Thoracic aorta (tissue), 2 donors: ENCODE measurements around the gene MYOM3. TPM values are rescaled to one million over a fixed set of nuclear protein-coding genes. Genes with fewer than 3 reads are reported as not detected.

Experiments used
- ATAC-seq: fragments of 150-250 bp; one replicate; pipeline ENCODE4 v1.8.0; 2017; ENCODE audit warnings: low read depth; ENCODE audit not compliant: insufficient number of reproducible peaks, low FRiP score
- DNase-seq: peaks from one replicate; pipeline ENCODE4 v3.0.0-alpha.2; 2020; ENCODE audit warnings: low spot score
- H3K27ac ChIP-seq, 2 donors: fragments of 200-600 bp; sonication (generic); 1 replicate in 1 of 2; 2 replicates in 1 of 2; pipeline ENCODE4 v1.5.1; 2016; ENCODE audit warnings: mild to moderate bottlenecking in 2 of 2, moderate library complexity in 2 of 2
- H3K27me3 ChIP-seq: fragments of 200-600 bp; sonication (generic); replicated peaks from 2 replicates; pipeline ENCODE4 v1.6.0; 2016; ENCODE audit warnings: mild to moderate bottlenecking; ENCODE audit not compliant: insufficient read depth
- H3K36me3 ChIP-seq: fragments of 200-600 bp; sonication (generic); one replicate; pipeline ENCODE4 v1.5.1; 2016
- H3K4me1 ChIP-seq, 2 donors: fragments of 200-600 bp; sonication (generic); 1 replicate in 1 of 2; 2 replicates in 1 of 2; pipeline versions ENCODE4 v1.5.1 to v1.6.0; 2016; ENCODE audit warnings: low read depth in 2 of 2, mild to moderate bottlenecking in 1 of 2; ENCODE audit not compliant: control insufficient read depth in 1 of 2
- H3K4me3 ChIP-seq: fragments of 200-600 bp; sonication (generic); 2 replicates; pipeline ENCODE4 v1.5.1; 2016; ENCODE audit warnings: mild to moderate bottlenecking
- H3K9me3 ChIP-seq: fragments of 200-600 bp; sonication (generic); 2 replicates; pipeline ENCODE4 v1.5.1; 2016
- total RNA-seq, 2 donors: library from RNA; depleted of rRNA; stranded (reverse); fragments of >200 nt; gene quantifications; one replicate each; pipeline versions ENCODE4 v1.1.0 to v1.2.3, GENCODE V29; 2016
- TF ChIP-seq, protein P1 (sequence below): fragments of 200-600 bp; sonication (generic); IDR thresholded peaks from one replicate; pipeline ENCODE4 v1.5.1; 2019; ENCODE audit warnings: antibody characterized with exemption

MYOM3 gene
- total RNA-seq, 2 donors from 2014 or later: 1.5 to 1.6 TPM

DNA sequence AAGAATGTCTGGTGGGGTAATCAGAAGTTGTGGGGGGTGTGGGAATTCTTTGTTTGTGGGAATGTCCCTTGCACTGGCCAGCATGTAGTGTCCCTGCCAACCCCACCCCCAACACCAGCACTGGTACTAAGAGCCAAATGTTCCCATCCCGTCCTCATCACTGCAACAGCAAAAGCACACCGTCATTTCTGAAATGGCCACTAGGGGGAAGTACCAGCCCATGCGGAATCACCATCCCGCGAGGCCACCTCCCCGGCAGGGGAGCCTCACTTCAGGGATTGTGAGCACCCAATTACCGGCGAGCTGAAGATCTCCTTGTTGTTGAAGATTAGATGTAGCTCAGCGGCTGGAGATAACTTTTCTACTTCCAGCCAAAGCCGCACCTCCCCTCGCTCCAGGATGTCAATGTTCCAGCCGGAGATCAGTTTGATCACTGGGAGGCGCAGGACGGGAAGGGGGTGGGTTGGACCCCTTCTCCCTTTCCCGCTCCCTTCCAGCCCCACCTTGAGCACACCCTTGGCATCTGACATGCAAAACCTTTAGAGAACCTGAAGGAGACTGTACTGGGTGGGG lies 41.0 kb downstream of the MYOM3 start:
- no peaks in the 10 kb centered on the region for H3K36me3 ChIP-seq
- TF ChIP-seq, protein P1, sequence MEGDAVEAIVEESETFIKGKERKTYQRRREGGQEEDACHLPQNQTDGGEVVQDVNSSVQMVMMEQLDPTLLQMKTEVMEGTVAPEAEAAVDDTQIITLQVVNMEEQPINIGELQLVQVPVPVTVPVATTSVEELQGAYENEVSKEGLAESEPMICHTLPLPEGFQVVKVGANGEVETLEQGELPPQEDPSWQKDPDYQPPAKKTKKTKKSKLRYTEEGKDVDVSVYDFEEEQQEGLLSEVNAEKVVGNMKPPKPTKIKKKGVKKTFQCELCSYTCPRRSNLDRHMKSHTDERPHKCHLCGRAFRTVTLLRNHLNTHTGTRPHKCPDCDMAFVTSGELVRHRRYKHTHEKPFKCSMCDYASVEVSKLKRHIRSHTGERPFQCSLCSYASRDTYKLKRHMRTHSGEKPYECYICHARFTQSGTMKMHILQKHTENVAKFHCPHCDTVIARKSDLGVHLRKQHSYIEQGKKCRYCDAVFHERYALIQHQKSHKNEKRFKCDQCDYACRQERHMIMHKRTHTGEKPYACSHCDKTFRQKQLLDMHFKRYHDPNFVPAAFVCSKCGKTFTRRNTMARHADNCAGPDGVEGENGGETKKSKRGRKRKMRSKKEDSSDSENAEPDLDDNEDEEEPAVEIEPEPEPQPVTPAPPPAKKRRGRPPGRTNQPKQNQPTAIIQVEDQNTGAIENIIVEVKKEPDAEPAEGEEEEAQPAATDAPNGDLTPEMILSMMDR: peak; percentile 93
- no peak overlapping the region for H3K4me3 ChIP-seq
- H3K4me1 ChIP-seq: no peaks in the 10 kb centered on the region
- H3K9me3 ChIP-seq: no peaks in the 10 kb centered on the region
- H3K27ac ChIP-seq: no peak overlapping the region
- peak; percentile 64 for ATAC-seq
- peak; percentile 45 for DNase-seq
- H3K27me3 ChIP-seq: no peaks in the 10 kb centered on the region

DNA sequence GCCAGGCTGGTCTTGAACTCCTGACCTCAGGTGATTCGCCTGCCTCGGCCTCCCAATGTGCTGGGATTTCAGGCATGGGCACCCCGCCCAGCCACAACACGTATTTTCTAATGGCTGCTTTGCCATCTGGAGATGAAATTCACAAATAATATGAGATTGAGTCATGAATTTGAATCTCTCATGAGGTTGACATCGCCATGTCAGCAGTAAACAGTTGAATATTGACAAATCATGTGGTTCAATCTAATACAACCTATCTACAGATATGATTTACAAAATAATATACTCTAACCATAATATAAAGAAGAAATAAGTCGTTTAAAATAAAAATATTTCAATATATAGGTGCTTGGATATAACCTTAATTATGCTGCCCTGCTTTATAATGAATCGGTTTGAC lies 42.1 kb downstream of the MYOM3 start:
- DNase-seq: no peak
- no peaks in the 10 kb centered on the region for H3K4me1 ChIP-seq
- TF ChIP-seq, protein P1: no peak
- H3K4me3 ChIP-seq: no peak overlapping the region
- H3K27me3 ChIP-seq: no peaks in the 10 kb centered on the region
- ATAC-seq: no peak
- no peaks in the 10 kb centered on the region for H3K36me3 ChIP-seq
- no peaks in the 10 kb centered on the region for H3K9me3 ChIP-seq
- H3K27ac ChIP-seq: no peak overlapping the region

DNA sequence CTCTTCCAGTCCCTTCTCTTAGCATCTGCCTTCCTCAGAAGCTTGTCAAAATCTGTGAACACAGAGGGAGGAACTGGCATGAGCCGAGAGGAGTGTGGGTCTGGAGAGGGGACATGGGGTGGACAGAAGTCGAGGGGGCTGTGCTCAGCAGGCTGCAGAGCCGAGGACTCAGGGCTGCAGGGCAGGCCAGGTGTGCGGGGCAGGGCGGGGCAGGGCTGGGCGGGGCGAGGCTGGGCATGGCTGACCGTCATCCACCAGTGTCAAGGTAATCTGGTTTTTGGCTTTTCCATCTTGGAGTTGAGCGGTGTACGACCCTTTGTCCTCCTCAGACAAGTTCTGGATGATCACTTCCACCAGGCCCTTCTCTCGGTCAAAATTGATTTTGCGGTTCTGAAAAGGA lies 44.0 kb downstream of the MYOM3 start:
- no peak for ATAC-seq
- H3K4me1 ChIP-seq: no peaks in the 10 kb centered on the region
- H3K4me3 ChIP-seq: no peak overlapping the region
- H3K27me3 ChIP-seq: no peaks in the 10 kb centered on the region
- H3K36me3 ChIP-seq: no peaks in the 10 kb centered on the region
- DNase-seq: no peak
- no peak overlapping the region for H3K27ac ChIP-seq
- TF ChIP-seq, protein P1: no peak
- no peaks in the 10 kb centered on the region for H3K9me3 ChIP-seq

DNA sequence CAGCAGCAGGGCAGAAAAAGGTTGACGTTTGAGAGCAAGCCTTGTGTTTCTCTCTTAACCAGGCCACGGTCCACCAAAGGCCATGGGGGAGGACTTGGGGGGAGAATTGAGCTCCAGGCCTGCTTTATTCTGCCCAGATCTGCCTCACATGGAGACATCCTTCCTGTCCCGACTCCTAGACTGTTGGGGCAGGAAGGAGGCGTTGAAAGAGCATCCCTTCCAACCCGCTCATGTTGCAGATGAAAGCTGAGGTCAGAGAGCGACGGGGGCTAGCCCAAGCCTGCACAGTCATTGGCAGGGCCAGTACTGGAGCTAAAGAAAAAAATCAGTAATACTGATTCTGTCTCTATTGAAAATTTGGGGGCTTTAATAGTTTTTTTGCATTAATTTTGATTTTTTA lies 46.6 kb downstream of the MYOM3 start:
- no peak for ATAC-seq
- Histone ChIP-seq H3K4me1 (no peaks in the 10 kb centered on the region), H3K27ac (no peak overlapping the region), H3K27me3 (no peaks in the 10 kb centered on the region), H3K9me3 (no peaks in the 10 kb centered on the region), H3K4me3 (no peak overlapping the region), H3K36me3 (no peaks in the 10 kb centered on the region)
- DNase-seq: no peak
- TF ChIP-seq, protein P1: no peak

DNA sequence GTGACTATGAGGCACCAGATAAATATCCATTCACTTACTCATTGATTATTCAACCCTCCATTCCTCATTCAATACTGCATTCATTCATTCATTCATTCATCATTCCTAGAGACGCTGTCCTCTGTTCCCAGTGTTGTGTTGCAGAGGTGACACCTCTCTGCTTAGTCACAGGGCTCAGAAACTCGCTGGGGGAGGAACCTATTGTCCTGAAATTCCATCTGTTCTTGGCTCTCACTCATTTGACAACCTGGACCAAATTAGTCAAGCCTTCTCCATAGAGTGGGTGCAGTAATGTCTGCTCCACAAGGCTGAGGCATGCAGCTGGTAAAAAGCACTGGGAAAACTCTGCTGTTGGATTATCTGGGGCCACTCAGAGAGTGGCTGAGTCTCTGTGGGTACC lies 49.7 kb downstream of the MYOM3 start:
- DNase-seq: no peak
- ATAC-seq: no peak
- TF ChIP-seq, protein P1: no peak
- H3K4me1 ChIP-seq: no peaks in the 10 kb centered on the region
- no peak overlapping the region for H3K27ac ChIP-seq
- no peak overlapping the region for H3K4me3 ChIP-seq
- no peaks in the 10 kb centered on the region for H3K9me3 ChIP-seq
- no peaks in the 10 kb centered on the region for H3K27me3 ChIP-seq
- H3K36me3 ChIP-seq: no peaks in the 10 kb centered on the region
